Psoas muscle (tissue), 8 donors: ENCODE results near the gene GVQW3. TPM values are rescaled to one million over a fixed set of nuclear protein-coding genes. Genes with fewer than 3 reads are reported as not detected.
A peak's percentile ranks its signal among the peaks of the same experiment; 100 is the strongest.

Experiments used
- ATAC-seq, 4 donors: fragments of 200-7000 bp; cut with Tn5 transposase; one replicate each; pipeline ENCODE4 v1.9.1; 2020; ENCODE audit warnings: moderate library complexity in 3 of 4, mild to moderate bottlenecking in 2 of 4
- DNase-seq, 2 donors: peaks; one replicate each; pipeline ENCODE4 v3.0.0-alpha.2; 2020
- H3K27ac ChIP-seq: fragments of 200-600 bp; one replicate; pipeline ENCODE4 v1.8.0; 2022
- H3K27me3 ChIP-seq, 3 donors: fragments of 200-600 bp in 1 of 3; one replicate each; pipeline versions ENCODE4 v1.6.1 to v1.8.0; 2013 to 2022; ENCODE audit warnings: low read length in 2 of 3, mild to moderate bottlenecking in 2 of 3, moderate library complexity in 1 of 3; ENCODE audit not compliant: insufficient read depth in 3 of 3
- H3K36me3 ChIP-seq, 2 donors: fragments of 200-600 bp in 1 of 2; one replicate each; pipeline versions ENCODE4 v1.6.1 to v1.8.0; 2013 to 2022; ENCODE audit warnings: low read depth in 1 of 2, mild to moderate bottlenecking in 1 of 2, moderate library complexity in 1 of 2; ENCODE audit not compliant: insufficient read depth in 1 of 2
- H3K4me1 ChIP-seq: fragments of 200-600 bp; one replicate; pipeline ENCODE4 v1.8.0; 2022
- H3K4me3 ChIP-seq: fragments of 200-600 bp; one replicate; pipeline ENCODE4 v1.8.0; 2022; ENCODE audit warnings: mild to moderate bottlenecking
- H3K9me3 ChIP-seq: fragments of 200-600 bp; one replicate; pipeline ENCODE4 v1.8.0; 2022
- WGBS, 3 donors: extraction: QIAGEN DNeasy Blood & Tissue Kit; methylation state at CpG; one replicate each; pipeline versions ENCODE4 v1.1.6 to v1.1.7; 2013; 5-methylcytosine and 5-hydroxymethylcytosine counted together
- intact Hi-C, 2 donors: fragments of 100-400 bp; cut with DNase I; formaldehyde crosslinking; loops; one replicate each; pipeline versions ENCODE4 v1.11.0 to v1.14.2; 2022
- polyA plus RNA-seq, 3 donors: library from polyadenylated mRNA; stranded (reverse); fragments of 200-250 nt; gene quantifications; one replicate each; pipeline ENCODE4 v1.2.3, GENCODE V29; 2013
- total RNA-seq, 4 donors: library from RNA; stranded (reverse); fragmentation: NEBNext Ultra II Directional in 2 of 4; extraction: Animal tissue kit (Norgen Biotek cat#: 25700) in 2 of 4; gene quantifications; one replicate each; pipeline versions ENCODE4 v1.2.1 to v1.2.4, GENCODE V29; 2021 to 2023
- TF ChIP-seq, protein P1 (sequence below): fragments of 200-600 bp; IDR thresholded peaks from one replicate; pipeline ENCODE4 v1.8.0; 2022; ENCODE audit warnings: antibody characterized with exemption
- donor health status: healthy with polysubstance abuse.
- donor health status: DM: no; HTN: no; CAD: no; lungs with moderate emphysema.
- donor health status: Bipolar disorder and iron deficiency.
- donor health status: healthy.
- donor health status: DM: yes; HTN: yes; CAD: no.
- donor health status: DM: no; HTN: no; CAD: no.
- donor health status: DM: no; HTN: no; CAD: no.
- donor health status: DM: yes; HTN: yes; CAD: no.

GVQW3 gene
- total and polyA plus RNA-seq, 7 donors: 0.17 to 2.7 (median 0.48) TPM

GRCh38 chr11:76424379-76424778, 43.3 kb downstream of the GVQW3 start:
- Histone ChIP-seq H3K9me3 (no peaks in the 10 kb centered on the region), H3K27me3 (no peaks in the 10 kb centered on the region), H3K4me1 (no peaks in the 10 kb centered on the region), H3K27ac (no peak overlapping the region), H3K4me3 (no peak overlapping the region), H3K36me3 (no peaks in the 10 kb centered on the region)
- DNase-seq (no peak), ATAC-seq (no peak)
- intact Hi-C loops: no loop called here
- TF ChIP-seq, protein P1, sequence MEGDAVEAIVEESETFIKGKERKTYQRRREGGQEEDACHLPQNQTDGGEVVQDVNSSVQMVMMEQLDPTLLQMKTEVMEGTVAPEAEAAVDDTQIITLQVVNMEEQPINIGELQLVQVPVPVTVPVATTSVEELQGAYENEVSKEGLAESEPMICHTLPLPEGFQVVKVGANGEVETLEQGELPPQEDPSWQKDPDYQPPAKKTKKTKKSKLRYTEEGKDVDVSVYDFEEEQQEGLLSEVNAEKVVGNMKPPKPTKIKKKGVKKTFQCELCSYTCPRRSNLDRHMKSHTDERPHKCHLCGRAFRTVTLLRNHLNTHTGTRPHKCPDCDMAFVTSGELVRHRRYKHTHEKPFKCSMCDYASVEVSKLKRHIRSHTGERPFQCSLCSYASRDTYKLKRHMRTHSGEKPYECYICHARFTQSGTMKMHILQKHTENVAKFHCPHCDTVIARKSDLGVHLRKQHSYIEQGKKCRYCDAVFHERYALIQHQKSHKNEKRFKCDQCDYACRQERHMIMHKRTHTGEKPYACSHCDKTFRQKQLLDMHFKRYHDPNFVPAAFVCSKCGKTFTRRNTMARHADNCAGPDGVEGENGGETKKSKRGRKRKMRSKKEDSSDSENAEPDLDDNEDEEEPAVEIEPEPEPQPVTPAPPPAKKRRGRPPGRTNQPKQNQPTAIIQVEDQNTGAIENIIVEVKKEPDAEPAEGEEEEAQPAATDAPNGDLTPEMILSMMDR: no peak
- WGBS, 3 donors: 64 to 71% (median 67%) methylated on average over 3 of the region's 3 CpGs

GRCh38 chr11:76424891-76425290, 43.8 kb downstream of the GVQW3 start:
- no peaks in the 10 kb centered on the region for H3K4me1 ChIP-seq
- H3K27ac ChIP-seq: no peak overlapping the region
- no peak overlapping the region for H3K4me3 ChIP-seq
- H3K36me3 ChIP-seq: no peaks in the 10 kb centered on the region
- intact Hi-C loops: no loop called here
- DNase-seq (no peak), ATAC-seq (no peak)
- 93 to 98% (median 93%) methylated on average over 2 of the region's 2 CpGs for WGBS, 3 donors
- H3K9me3 ChIP-seq: no peaks in the 10 kb centered on the region
- TF ChIP-seq, protein P1: no peak
- H3K27me3 ChIP-seq: no peaks in the 10 kb centered on the region

DNA sequence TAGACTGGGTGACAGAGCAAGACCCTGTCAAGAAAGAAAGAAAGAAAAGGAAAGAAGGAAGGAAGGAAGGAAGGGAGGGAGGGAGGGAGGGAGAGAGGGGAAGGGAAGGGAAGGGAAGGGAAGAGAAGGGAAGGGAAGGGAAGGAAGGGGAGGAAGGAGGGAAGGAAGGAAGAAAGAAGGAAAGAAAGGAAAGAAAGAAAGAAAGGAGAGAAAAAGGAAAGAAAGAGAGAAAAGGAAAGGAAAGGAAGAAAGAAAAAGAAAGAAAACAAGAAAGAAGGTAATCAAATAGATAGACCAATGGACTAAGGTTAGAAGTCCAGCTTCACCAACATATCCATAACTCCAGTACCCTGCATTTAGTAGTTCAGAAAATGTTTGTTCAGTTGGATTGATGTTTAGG, 45.5 kb downstream of the GVQW3 start:
- Histone ChIP-seq H3K27me3 (no peaks in the 10 kb centered on the region), H3K36me3 (no peaks in the 10 kb centered on the region), H3K4me1 (no peaks in the 10 kb centered on the region), H3K27ac (no peak overlapping the region), H3K9me3 (no peaks in the 10 kb centered on the region), H3K4me3 (no peak overlapping the region)
- ATAC-seq (no peak), DNase-seq (no peak)
- TF ChIP-seq, protein P1: no peak
- intact Hi-C loops: no loop called here

DNA sequence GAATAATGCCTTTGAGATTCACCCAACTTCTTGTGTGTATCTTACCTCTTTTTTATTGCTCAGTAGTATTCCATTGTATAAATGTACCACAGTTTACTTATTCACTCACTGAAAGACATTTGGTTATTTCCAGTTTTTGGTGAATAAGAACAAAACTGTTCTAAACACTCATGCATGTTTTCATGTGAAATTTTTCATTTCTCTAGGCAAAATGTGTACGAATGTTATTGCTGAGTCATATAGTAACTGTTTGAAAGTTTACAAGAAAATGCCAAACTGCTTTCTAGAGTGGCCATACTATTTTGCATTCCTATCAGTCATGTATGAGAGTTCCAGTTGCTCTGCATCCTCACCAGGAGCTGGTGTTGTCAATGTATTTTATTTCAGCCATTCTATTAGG, 54.9 kb downstream of the GVQW3 start:
- ATAC-seq (no peak), DNase-seq (no peak)
- TF ChIP-seq, protein P1: no peak
- no peak overlapping the region for H3K27ac ChIP-seq
- H3K4me3 ChIP-seq: no peak overlapping the region
- WGBS, 3 donors: 92 to 100% (median 95%) methylated on average over 1 of the region's 1 CpG
- H3K36me3 ChIP-seq: no peaks in the 10 kb centered on the region
- no peaks in the 10 kb centered on the region for H3K9me3 ChIP-seq
- H3K27me3 ChIP-seq: no peaks in the 10 kb centered on the region
- intact Hi-C loops: no loop called here
- H3K4me1 ChIP-seq: no peaks in the 10 kb centered on the region

DNA sequence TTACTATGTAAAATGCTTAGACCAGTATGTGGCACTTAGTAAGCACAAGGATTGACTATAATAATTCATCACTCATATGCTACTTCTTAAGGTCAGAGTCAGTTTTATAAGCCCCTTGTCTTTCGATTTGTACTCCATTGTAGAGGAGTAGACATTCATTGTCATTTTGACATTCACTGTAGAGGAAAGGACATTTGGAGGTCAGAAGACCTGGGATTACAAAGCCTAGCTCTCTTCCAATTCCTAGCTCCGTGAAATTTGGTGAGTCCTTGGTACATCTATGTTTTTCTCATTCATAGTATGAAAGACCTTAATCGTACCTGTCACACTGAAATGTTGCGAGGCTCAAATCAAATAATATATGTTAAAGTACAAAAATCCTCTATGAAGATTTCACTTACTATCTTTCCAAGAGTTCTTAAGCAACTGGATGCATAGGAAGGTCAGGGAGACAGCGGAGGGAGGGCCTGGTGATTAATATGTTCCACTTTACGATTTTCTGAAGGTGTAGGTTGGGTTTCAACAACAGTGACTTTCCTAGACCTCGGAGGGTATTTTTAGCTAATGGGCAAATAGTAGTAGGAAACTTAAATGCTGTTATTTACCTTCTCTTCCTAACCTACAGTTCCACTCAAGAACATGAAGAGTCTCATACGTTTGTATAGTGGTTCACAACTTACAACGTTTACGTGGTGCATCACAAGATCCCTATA, 62.3 kb downstream of the GVQW3 start:
- Histone ChIP-seq H3K4me1 (no peaks in the 10 kb centered on the region), H3K27me3 (no peaks in the 10 kb centered on the region), H3K27ac (peak overlapping the region; percentile 91), H3K4me3 (peak overlapping the region; percentile 96), H3K36me3 (peaks cover 0 to 23% of the 10 kb centered on the region in 2 donors), H3K9me3 (no peaks in the 10 kb centered on the region)
- TF ChIP-seq, protein P1: no peak
- intact Hi-C loops: loop anchor here in 1 of 2 donors (5.0 to 10.0 kb wide), 2 partner anchors 209 to 236 kb away; partner anchors contain the start of gene WNT11
- no peak for DNase-seq
- 28 to 33% (median 29%) methylated on average over 10 of the region's 10 CpGs for WGBS, 3 donors
- peak in 1 of 4 donors; percentile 12 for ATAC-seq
